IPS-20b (cell line): ENCODE data around the gene OTUB2.
A peak's percentile ranks its signal among the peaks of the same experiment; 100 is the strongest.

Experiments used
- H3K27ac ChIP-seq: one replicate; pipeline ENCODE4 v1.5.1; 2013; ENCODE audit warnings: low read length
- H3K27me3 ChIP-seq: 2 replicates; pipeline ENCODE4 v1.6.1; 2013; ENCODE audit warnings: mild to moderate bottlenecking, low read length, inconsistent platforms; ENCODE audit not compliant: insufficient read depth
- H3K36me3 ChIP-seq: 2 replicates; pipeline ENCODE4 v1.6.1; 2013; ENCODE audit warnings: low read depth, mild to moderate bottlenecking, inconsistent platforms, low read length, moderate library complexity; ENCODE audit not compliant: insufficient read depth
- H3K4me1 ChIP-seq: 2 replicates; pipeline ENCODE4 v1.6.1; 2013; ENCODE audit warnings: mild to moderate bottlenecking, control low read depth, inconsistent platforms, low read length, moderate library complexity; ENCODE audit not compliant: insufficient read depth
- H3K4me3 ChIP-seq: 2 replicates; pipeline ENCODE4 v1.5.1; 2013; ENCODE audit warnings: mild to moderate bottlenecking, low read length, inconsistent platforms
- H3K9ac ChIP-seq: 2 replicates; pipeline ENCODE4 v1.6.1; 2013; ENCODE audit warnings: low read depth, mild to moderate bottlenecking, inconsistent platforms, low read length, moderate library complexity
- H3K9me3 ChIP-seq: 2 replicates; pipeline ENCODE4 v1.6.1; 2013; ENCODE audit warnings: mild to moderate bottlenecking, low read depth, low read length, inconsistent platforms; ENCODE audit not compliant: insufficient read depth

The OTUB2 gene

DNA sequence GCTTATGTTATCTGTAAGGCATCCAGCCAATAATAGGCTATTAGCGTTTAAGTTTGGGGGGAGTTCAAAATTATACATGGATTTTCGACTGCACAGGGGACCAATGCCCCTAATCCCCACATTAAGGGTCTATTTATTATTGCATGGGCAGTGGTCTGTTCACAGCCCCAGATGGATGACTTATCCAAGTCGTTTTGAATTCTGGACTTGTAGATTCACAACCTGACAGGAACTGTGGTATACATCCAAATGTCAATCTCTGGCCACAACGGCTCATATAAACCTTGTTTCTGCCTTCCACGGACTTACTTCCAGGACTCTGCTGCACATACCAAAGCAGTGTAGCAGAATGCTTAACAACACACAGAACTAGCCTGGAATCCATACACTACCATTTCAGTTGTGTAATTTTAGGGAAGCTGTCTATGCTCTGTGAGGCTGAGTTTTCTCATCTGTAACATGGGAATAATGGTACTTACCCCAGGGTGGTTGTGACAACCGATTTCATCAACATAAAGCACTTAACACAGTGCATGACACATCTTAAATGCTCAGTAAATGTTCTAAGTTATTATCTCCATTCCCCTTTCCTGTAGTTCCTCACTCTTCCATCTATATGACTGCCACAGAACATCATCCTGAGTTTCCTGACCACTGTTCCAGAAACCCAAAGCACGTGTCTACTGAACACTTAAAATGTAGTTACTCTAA lies 51.1 kb downstream of the OTUB2 start:
- H3K36me3 ChIP-seq = peaks cover 40% of the 10 kb centered on the region
- no peaks in the 10 kb centered on the region for H3K27me3 ChIP-seq
- H3K4me1 ChIP-seq = peaks cover 7% of the 10 kb centered on the region
- H3K9me3 ChIP-seq = peaks cover 12% of the 10 kb centered on the region
- H3K4me3 ChIP-seq = no peak overlapping the region
- H3K9ac ChIP-seq = peak overlapping the region; percentile 28; the same call in 1 of the 2 replicates
- H3K27ac ChIP-seq = no peak overlapping the region

DNA sequence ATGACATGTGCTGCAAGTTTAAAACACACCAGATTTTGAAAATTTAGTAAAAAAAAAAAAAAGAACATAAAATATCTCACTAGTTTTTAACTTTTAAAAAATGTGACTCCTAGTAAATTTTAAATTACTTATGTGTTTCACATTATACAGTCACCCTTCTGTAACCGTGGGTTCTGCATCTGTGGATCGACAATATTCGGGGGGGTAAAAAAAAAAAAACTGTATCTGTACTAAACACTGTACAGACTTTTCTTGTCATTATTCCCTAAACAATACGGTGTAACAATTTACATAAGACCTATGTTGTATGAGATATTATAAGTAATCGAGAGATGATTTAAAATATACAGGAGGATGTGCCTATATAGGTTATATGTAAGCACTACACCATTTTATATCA lies 51.7 kb downstream of the OTUB2 start:
- H3K9me3 ChIP-seq = peaks cover 12% of the 10 kb centered on the region; the same call in 1 of the 2 replicates
- H3K27me3 ChIP-seq = no peaks in the 10 kb centered on the region
- no peak overlapping the region for H3K27ac ChIP-seq
- H3K4me3 ChIP-seq = no peak overlapping the region
- H3K9ac ChIP-seq = no peak overlapping the region
- peaks cover 40% of the 10 kb centered on the region for H3K36me3 ChIP-seq
- H3K4me1 ChIP-seq = peaks cover 7% of the 10 kb centered on the region

DNA sequence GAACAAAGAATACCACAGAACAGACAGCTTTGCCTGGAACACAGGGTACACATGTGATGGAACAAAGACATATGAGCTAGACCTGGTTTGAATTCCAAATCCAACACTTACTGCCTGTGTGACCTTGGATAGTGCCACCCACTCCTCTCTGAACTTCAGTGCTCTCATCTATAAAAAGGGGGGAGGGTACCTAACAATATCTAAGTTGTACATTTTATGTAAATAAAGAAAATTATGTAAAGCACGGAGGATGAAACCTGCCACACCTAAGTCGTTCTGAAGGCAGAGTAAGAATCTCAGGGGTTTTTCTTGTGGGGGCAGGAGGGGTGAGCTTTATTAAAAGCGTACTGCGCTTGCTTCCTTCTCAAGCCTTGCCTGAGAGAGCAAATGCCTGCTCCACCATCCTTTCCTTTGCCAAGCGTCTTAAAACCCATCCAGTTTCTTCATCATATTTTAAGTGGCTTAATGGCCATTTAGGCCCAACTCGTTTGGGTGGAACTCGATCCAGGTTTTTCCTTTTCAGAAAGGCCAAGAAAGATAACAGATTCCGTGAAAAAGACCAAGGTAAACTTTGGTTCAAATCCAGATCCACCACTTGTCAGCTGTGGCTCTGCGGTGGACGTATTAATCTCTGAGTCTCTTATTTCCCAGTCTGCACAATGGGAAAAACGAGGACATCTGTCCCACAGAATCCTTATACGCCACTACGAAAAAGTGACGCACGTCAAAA lies 53.9 kb downstream of the OTUB2 start:
- peaks cover 7% of the 10 kb centered on the region; the same call in 1 of the 2 replicates for H3K9me3 ChIP-seq
- no peaks in the 10 kb centered on the region for H3K27me3 ChIP-seq
- peaks cover 37% of the 10 kb centered on the region for H3K36me3 ChIP-seq
- H3K27ac ChIP-seq = no peak overlapping the region
- peak overlapping the region; percentile 99 for H3K4me3 ChIP-seq
- H3K9ac ChIP-seq = peak overlapping the region; percentile 92; the same call in 1 of the 2 replicates
- peaks cover 7% of the 10 kb centered on the region for H3K4me1 ChIP-seq

DNA sequence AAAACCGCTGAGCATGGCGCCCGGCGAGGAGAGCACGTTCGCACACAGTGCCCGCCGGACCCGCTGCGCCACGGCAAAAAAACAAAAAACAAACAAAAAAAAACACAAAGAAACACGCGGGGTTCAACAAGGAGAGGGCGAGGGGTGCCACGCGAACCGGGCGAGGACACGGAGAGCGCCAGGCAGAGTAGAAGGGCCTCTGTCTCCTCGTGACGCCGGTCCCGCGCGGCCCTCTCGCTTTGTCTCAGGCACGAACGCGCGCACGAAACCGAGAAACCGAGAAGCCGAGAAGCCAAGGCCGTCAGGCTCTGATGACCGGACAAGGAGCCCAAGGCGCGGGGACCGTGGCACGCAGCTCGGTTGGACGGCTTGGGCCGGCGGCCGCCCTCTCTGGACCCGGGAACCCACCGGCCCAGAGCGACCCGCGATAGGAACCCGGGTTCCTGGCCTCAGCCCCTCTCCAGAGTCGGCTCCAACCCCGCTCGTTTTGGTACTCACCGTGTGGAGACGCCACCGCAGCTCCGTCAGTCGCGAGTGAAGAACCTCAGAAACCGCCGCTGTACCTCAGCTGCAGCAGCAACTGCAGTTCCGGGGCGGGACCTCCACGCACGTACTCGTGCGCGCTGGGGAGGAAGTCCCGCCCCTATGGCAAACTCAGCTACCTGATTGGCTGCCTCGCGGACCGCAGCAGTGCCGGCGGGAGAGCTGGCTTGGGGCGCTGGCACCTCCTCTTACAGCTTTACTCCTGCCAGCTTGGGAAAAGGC lies 54.7 kb downstream of the OTUB2 start, which contains the start of the genes DDX24 and IFI27L1:
DDX24 (minus strand) TSS at position 582 of the 765 bp plus-strand sequence. CDS start 1,460 bp downstream, outside the sequence.
IFI27L1 (plus strand) TSS at position 690 of the 765 bp plus-strand sequence. CDS start 15,628 bp downstream, outside the sequence.
- Histone ChIP-seq H3K36me3 (peaks cover 29% of the 10 kb centered on the region), H3K27ac (no peak within 1 kb of the TSS), H3K4me3 (peak within 1 kb of the TSS; percentile 99)

DNA sequence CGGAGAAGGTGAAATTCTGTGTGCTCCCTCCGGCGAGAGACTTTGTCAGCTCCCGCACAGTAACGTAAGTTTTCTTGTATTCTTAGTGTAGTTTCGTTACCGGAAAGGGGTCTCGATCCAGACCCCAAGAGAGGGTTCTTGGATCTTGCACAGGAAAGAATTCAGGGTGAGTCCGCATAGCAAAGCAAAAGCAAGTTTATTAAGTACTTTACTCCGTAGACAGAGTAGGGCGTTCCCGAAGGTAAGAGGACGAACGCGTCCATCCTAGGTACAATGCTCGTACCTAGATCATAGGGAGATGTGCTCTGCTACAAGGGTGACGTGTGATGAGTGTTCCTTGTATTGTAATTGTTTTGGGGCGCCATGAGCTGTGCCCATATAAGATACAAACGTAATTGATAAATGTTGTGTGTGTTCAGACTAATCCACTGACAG lies 55.3 kb downstream of the OTUB2 start:
- Histone ChIP-seq H3K9ac (peak overlapping the region; percentile 92), H3K27ac (no peak overlapping the region), H3K9me3 (no peaks in the 10 kb centered on the region), H3K4me1 (peaks cover 7% of the 10 kb centered on the region), H3K27me3 (no peaks in the 10 kb centered on the region), H3K4me3 (peak overlapping the region; percentile 99), H3K36me3 (peaks cover 26% of the 10 kb centered on the region)

More for the DNA sequence above, 54.7 kb downstream of the OTUB2 start, which contains the start of the genes DDX24 and IFI27L1:
- H3K9me3 ChIP-seq = no peaks in the 10 kb centered on the region
- peaks cover 7% of the 10 kb centered on the region for H3K4me1 ChIP-seq
- no peaks in the 10 kb centered on the region for H3K27me3 ChIP-seq
- peak within 1 kb of the TSS; percentile 92 for H3K9ac ChIP-seq

DNA sequence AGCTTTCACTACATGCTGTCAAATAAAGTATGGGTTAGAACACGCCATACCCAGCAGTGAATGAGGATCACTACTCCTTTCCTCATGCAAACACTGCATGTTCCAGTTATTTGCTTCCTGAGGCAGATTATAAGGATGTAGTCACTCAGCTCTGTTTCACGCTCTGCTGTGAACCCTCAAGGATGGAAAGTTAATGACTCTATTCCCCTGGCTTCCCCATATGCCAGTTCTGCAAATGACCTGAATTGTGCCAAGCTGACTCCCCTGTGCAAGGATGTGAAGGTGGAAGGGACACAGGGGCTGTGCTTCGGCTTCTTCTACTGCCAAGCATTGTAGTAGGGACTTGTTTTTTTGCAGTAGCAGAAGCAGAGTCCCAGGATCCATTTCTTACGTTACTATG lies 61.8 kb downstream of the OTUB2 start:
- H3K9ac ChIP-seq = no peak overlapping the region
- H3K36me3 ChIP-seq = no peaks in the 10 kb centered on the region
- H3K9me3 ChIP-seq = no peaks in the 10 kb centered on the region
- no peaks in the 10 kb centered on the region for H3K4me1 ChIP-seq
- H3K27me3 ChIP-seq = no peaks in the 10 kb centered on the region
- H3K4me3 ChIP-seq = no peak overlapping the region
- no peak overlapping the region for H3K27ac ChIP-seq

DNA sequence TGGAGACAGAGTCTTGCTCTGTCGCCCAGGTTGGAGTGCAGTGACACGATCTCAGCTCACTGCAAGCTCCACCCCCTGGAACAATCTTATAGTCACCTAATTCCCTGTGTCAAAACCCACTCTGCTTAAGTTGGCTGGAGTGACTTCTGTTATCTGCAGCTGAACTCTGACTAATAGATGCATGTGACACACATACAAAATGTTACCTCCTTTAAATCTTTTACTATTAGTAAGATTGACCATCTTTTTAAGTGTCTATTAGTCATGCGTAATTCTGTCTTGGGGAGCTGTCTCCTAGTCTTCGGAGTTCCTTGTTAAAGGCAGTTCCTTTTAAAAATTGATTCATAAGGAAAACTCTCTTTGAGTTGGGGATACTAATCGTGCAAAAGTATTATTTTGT lies 62.4 kb downstream of the OTUB2 start:
- Histone ChIP-seq H3K4me3 (no peak overlapping the region), H3K4me1 (no peaks in the 10 kb centered on the region), H3K9ac (no peak overlapping the region), H3K36me3 (no peaks in the 10 kb centered on the region), H3K9me3 (no peaks in the 10 kb centered on the region), H3K27ac (no peak overlapping the region), H3K27me3 (no peaks in the 10 kb centered on the region)

DNA sequence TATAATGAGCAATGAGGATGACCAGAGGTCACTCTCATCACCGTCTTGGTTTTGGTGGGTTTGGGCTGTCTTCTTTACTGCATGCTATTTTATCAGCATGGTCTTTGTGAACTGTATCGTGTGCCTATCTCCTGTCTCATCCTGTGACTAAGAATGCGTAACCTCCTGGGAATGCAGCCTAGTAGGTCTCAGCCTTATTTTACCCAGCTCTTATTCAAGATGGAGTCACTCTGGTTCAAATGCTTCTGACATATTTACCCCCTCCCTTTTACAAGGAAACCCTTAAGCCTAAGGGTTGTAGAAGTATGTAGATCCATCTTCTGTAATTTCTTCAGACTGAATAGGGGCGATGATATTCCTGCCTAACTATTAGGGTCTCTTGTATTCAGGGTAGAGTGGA lies 63.3 kb downstream of the OTUB2 start:
- Histone ChIP-seq H3K27me3 (no peaks in the 10 kb centered on the region), H3K36me3 (no peaks in the 10 kb centered on the region), H3K4me1 (no peaks in the 10 kb centered on the region), H3K9ac (no peak overlapping the region), H3K9me3 (no peaks in the 10 kb centered on the region), H3K27ac (no peak overlapping the region), H3K4me3 (no peak overlapping the region)

DNA sequence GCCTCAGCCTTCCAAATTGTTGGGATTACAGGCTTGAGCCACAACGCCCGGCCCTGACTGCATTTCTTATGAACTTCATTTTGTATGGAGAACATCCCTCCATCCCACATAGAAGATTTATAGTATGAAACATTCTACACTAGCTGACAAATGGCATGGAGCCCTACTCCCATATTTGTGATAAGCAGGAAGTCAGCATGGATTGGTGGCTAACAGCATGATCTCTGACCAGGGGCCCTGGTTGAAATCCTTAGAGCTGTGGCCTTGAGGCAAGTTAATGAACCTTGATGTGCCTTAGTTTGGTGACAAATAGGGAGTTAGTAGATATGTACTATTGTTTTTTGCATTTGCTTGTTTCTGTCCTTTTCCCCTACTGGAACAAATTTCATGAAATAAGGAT lies 67.3 kb downstream of the OTUB2 start:
- Histone ChIP-seq H3K36me3 (no peaks in the 10 kb centered on the region), H3K4me1 (no peaks in the 10 kb centered on the region), H3K9me3 (no peaks in the 10 kb centered on the region), H3K27me3 (no peaks in the 10 kb centered on the region), H3K4me3 (no peak overlapping the region), H3K9ac (no peak overlapping the region), H3K27ac (no peak overlapping the region)

DNA sequence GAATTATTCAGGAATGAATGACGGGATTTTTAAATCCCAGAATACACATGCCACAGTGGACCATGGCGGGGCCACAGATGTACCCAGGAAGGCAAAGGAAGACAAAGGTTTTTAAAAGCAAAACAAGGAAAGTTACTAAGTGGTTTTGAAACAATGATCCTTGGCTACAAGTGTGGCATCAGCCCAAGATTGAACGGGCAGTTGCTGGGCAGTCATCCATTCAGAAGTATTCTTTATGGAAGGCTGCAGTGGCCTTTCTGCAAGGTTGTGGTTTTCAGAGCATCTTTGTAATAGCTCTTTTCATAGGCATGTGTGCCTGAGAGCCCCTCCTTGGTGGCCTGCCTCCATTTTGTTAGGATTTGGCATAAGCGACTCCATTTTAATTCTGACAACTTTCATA lies 71.0 kb downstream of the OTUB2 start:
- no peak overlapping the region for H3K27ac ChIP-seq
- H3K9ac ChIP-seq = no peak overlapping the region
- no peaks in the 10 kb centered on the region for H3K4me1 ChIP-seq
- no peak overlapping the region for H3K4me3 ChIP-seq
- H3K27me3 ChIP-seq = no peaks in the 10 kb centered on the region
- no peaks in the 10 kb centered on the region for H3K36me3 ChIP-seq
- H3K9me3 ChIP-seq = no peaks in the 10 kb centered on the region
